Measurements from ENCODE around the gene EFCAB7. TPM values are rescaled to one million over a fixed set of nuclear protein-coding genes. Genes with fewer than 3 reads are reported as not detected.

The EFCAB7 gene
- total RNA-seq, 1 experiment from 2014 or later, result 3.0 TPM

- H3K79me2 ChIP-seq (ENCODE audit: insufficient read depth, low read length), result no peaks in the 10 kb centered on the region
- no peaks in the 10 kb centered on the region for H3K9me3 Mint-ChIP-seq
Measured at GRCh38 chr1:63620671-63621070, 97.3 kb downstream of the EFCAB7 start.

More at GRCh38 chr1:63620671-63621070, 97.3 kb downstream of the EFCAB7 start:
- H2AFZ ChIP-seq (ENCODE audit: low read length), result no peak overlapping the region
- H3K79me1 ChIP-seq (ENCODE audit: insufficient read depth, low read depth, low read length, poor library complexity, severe bottlenecking), result no peaks in the 10 kb centered on the region
- H3K27ac Mint-ChIP-seq, result no peak overlapping the region; a peak in 1 of 7 replicates
- no peak for TF ChIP-seq CTCF (conservative IDR thresholded peaks at IDR 0.05)
- H3K9ac ChIP-seq (ENCODE audit: extremely low read depth, insufficient read length, low read length), result no peak overlapping the region
- H4K91ac ChIP-seq (ENCODE audit: insufficient read length, low read depth, low read length), result no peak overlapping the region
- H4K5ac ChIP-seq (ENCODE audit: insufficient read length, low read depth, low read length), result no peak overlapping the region
- H4K8ac ChIP-seq (replicated peaks; ENCODE audit: insufficient read length, low read depth, low read length), result no peak overlapping the region
- H3K18ac ChIP-seq (ENCODE audit: insufficient read length, low read depth, low read length), result no peak overlapping the region
- DNase-seq, result no peak
- no peaks in the 10 kb centered on the region for H3K23me2 ChIP-seq (ENCODE audit: insufficient read length, low read depth, low read length, poor library complexity, severe bottlenecking)
- H3K27ac ChIP-seq (ENCODE audit: insufficient read length, low read depth, low read length), result no peak overlapping the region
- no peak overlapping the region for H2BK12ac ChIP-seq (ENCODE audit: insufficient read length, low read depth, low read length)
- no peak overlapping the region for H2BK15ac ChIP-seq (ENCODE audit: low read depth, low read length)
- no peak overlapping the region for H2BK5ac ChIP-seq (ENCODE audit: insufficient read length, low read length)
- peaks cover 27 to 32% of the 10 kb centered on the region in 2 experiments for H3K4me1 Mint-ChIP-seq
- no peaks in the 10 kb centered on the region for H3K27me3 ChIP-seq (ENCODE audit: insufficient read depth, low read length)
- no peak overlapping the region for H3K4me2 ChIP-seq (ENCODE audit: insufficient read depth, insufficient read length, low read length)
- H3K36me3 Mint-ChIP-seq (ENCODE audit: insufficient read depth in 1 of 3, low read depth in 3 of 3), result no peaks in the 10 kb centered on the region; a peak in 1 of 7 replicates
- no peaks in the 10 kb centered on the region for H4K20me1 ChIP-seq (ENCODE audit: control insufficient read depth, insufficient read depth, insufficient read length)
- no peak overlapping the region for H2AK5ac ChIP-seq (ENCODE audit: insufficient read length, low read length)
- no peak overlapping the region for H3K4ac ChIP-seq (ENCODE audit: low read depth, low read length)
- H3T11ph ChIP-seq (ENCODE audit: low read length), result no peak overlapping the region
- WGBS (ENCODE audit: extremely low coverage, insufficient read length, low lambda C conversion rate), result no CpG with 5 or more reads among the region's 5 CpGs
- no peak overlapping the region for H3K4me3 Mint-ChIP-seq
- H3K14ac ChIP-seq (ENCODE audit: insufficient read depth, low read length), result no peak overlapping the region
- H3K4me1 ChIP-seq (ENCODE audit: insufficient read depth, low read length), result peaks cover 5% of the 10 kb centered on the region
- H3K27me3 Mint-ChIP-seq (ENCODE audit: low read depth), result no peaks in the 10 kb centered on the region
- H2BK20ac ChIP-seq (ENCODE audit: low read depth, low read length, poor library complexity, severe bottlenecking), result no peak overlapping the region
- H3K23ac ChIP-seq (ENCODE audit: insufficient read length, low read depth, low read length), result no peak overlapping the region
- no peaks in the 10 kb centered on the region for H3K9me3 ChIP-seq (ENCODE audit: control insufficient read depth, low read depth, low read length)
- no peak overlapping the region for H3K56ac ChIP-seq (ENCODE audit: insufficient read length, low read depth, low read length)
- no peak overlapping the region for H2BK120ac ChIP-seq (ENCODE audit: low read depth, low read length, poor library complexity, severe bottlenecking)
